HEK293T (cell line): Measurements from ENCODE around the gene ITGA11.

Source experiments
- ARNT ChIP-seq: fragments of 450-650 bp; IDR thresholded peaks from 2 replicates; pipeline ENCODE4 v1.6.1; 2017; ENCODE audit warnings: mild to moderate bottlenecking
- BHLHE40 ChIP-seq: fragments of 450-650 bp; IDR thresholded peaks from 2 replicates; pipeline ENCODE4 v1.6.1; 2016; ENCODE audit warnings: mild to moderate bottlenecking, moderate library complexity, borderline replicate concordance
- CTBP1 ChIP-seq: fragments of 450-650 bp; IDR thresholded peaks from 2 replicates; pipeline ENCODE4 v1.6.1; 2016; ENCODE audit warnings: borderline replicate concordance
- ELF4 ChIP-seq: fragments of 450-650 bp; IDR thresholded peaks from 2 replicates; pipeline ENCODE4 v1.6.1; 2017; ENCODE audit warnings: antibody characterized with exemption
- HDGF ChIP-seq: fragments of 450-650 bp; IDR thresholded peaks from 2 replicates; pipeline ENCODE4 v1.6.1; 2017; ENCODE audit warnings: antibody characterized with exemption, borderline replicate concordance
- NFRKB ChIP-seq: fragments of 450-650 bp; IDR thresholded peaks from 2 replicates; pipeline ENCODE4 v1.6.1; 2016; ENCODE audit warnings: mild to moderate bottlenecking, moderate library complexity
- SP1 ChIP-seq: fragments of 450-650 bp; IDR thresholded peaks from 2 replicates; pipeline ENCODE4 v1.6.1; 2017
- SUZ12 ChIP-seq: fragments of 450-650 bp; IDR thresholded peaks from 2 replicates; pipeline ENCODE4 v1.6.1; 2016; ENCODE audit warnings: mild to moderate bottlenecking
- TF ChIP-seq, protein P1 (sequence below): fragments of 450-650 bp; IDR thresholded peaks from 2 replicates; pipeline ENCODE4 v1.6.1; 2016

DNA sequence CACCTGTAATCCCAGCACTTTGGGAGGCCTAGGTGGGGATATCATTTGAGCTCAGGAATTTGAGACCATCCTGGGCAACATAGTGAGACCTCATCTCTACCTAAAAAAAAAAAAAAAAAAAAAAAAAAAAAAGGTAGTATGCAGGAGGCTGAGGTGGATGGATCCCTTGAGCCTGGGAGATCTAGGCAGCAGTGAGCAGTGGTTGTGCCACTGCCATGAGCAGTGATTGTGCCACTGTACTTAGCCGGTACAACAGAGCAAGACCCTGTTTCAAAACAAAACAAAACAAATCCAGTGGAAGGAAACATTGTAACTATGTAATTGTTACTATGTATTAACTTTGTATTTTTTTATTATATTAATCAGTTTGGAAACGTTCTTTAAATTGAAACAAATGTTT lies 148.6 kb downstream of the ITGA11 start:
- TF ChIP-seq NFRKB (no peak), BHLHE40 (no peak), SP1 (no peak), SUZ12 (no peak), CTBP1 (no peak), ELF4 (no peak), ARNT (no peak), HDGF (no peak)
- TF ChIP-seq, protein P1, sequence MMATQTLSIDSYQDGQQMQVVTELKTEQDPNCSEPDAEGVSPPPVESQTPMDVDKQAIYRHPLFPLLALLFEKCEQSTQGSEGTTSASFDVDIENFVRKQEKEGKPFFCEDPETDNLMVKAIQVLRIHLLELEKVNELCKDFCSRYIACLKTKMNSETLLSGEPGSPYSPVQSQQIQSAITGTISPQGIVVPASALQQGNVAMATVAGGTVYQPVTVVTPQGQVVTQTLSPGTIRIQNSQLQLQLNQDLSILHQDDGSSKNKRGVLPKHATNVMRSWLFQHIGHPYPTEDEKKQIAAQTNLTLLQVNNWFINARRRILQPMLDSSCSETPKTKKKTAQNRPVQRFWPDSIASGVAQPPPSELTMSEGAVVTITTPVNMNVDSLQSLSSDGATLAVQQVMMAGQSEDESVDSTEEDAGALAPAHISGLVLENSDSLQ = no peak
